Measurements from ENCODE around the gene ANHX.

ANHX gene

DNA sequence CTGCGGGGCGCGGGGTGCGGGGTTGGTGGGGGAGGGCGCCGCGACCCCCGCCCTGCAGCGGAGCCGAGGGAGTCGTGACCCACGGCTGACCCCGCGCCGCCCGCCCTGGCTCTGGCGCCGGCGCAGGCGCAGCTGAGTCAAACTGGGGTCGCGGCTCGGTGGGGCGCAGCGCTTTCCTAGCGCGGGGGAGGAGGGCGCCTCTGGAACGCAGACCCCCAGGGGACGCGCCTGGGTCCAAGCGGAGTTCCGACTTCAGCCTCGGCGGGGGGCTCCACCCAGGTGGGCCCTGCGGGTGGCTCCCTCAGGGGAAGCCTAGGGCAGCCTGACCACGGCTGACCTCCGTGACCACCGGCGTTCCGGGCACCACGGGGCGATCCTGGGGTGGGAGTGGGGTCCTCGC, 467 bp upstream of the ANHX start:
- no peaks in the 10 kb centered on the region for H3K4me1 Mint-ChIP-seq
- no peak for DNase-seq
- no peak overlapping the region for H3K4me3 Mint-ChIP-seq
- H3K27ac Mint-ChIP-seq: no peak overlapping the region
- H3K36me3 Mint-ChIP-seq (ENCODE audit: low read depth): peaks cover 4% of the 10 kb centered on the region
- TF ChIP-seq, protein P1, sequence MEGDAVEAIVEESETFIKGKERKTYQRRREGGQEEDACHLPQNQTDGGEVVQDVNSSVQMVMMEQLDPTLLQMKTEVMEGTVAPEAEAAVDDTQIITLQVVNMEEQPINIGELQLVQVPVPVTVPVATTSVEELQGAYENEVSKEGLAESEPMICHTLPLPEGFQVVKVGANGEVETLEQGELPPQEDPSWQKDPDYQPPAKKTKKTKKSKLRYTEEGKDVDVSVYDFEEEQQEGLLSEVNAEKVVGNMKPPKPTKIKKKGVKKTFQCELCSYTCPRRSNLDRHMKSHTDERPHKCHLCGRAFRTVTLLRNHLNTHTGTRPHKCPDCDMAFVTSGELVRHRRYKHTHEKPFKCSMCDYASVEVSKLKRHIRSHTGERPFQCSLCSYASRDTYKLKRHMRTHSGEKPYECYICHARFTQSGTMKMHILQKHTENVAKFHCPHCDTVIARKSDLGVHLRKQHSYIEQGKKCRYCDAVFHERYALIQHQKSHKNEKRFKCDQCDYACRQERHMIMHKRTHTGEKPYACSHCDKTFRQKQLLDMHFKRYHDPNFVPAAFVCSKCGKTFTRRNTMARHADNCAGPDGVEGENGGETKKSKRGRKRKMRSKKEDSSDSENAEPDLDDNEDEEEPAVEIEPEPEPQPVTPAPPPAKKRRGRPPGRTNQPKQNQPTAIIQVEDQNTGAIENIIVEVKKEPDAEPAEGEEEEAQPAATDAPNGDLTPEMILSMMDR (IDR thresholded peaks at IDR 0.05): no peak
- peaks cover 4% of the 10 kb centered on the region for H3K27me3 Mint-ChIP-seq (ENCODE audit: low read depth, poor library complexity)
- peaks cover 74% of the 10 kb centered on the region for H3K9me3 Mint-ChIP-seq

DNA sequence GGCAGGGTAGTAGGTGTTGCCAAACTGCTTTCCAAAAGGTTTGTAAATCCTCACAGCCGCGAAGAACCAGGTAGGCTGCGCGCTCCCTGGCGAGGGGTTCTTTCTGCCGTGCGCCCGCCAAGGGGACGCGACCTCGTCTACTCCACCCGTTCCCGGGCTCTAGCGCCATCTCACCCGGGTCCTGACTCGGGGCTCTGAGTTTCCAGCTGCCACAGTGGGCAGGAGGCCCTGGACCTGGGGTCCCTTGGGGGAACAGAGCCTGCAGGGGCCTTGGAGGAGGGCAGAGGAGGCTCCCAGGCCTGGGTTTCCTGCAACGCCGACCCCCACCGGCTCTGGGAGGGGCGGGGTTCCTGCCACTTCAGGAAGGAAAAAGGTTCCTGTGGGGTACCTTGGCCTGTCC, 706 bp downstream of the ANHX start:
- Mint-ChIP-seq H3K36me3 (ENCODE audit: low read depth) (peaks cover 4% of the 10 kb centered on the region), H3K27me3 (ENCODE audit: low read depth, poor library complexity) (peaks cover 3% of the 10 kb centered on the region)

DNA sequence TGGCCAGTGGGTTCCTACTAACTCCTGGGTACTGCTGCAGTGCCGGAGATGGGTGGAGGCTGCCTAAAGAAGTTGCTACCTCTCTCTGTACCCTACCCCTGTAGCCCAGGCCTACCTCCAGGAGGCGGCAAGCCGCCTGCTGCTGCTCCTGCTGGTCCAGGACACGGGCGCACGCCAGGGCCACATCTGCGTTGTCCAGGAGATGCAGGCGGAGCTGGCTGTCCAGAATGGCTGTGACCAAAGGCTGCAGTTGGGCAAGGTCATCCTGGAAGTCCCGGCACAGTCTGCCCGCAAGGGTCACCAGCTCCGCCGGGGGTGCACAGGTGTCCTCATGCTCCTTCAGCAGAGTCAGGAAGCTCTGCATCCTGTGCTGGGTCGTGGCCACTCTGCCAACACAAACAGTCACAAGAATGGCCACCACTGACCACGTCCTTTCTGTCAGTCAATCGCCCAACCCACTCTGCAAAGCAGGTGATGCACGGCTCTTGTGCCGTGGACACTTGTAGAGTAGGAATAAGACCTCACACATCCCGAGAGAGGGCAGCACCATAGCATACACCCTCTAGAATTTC, 1.6 kb downstream of the ANHX start:
- no peak for DNase-seq
- TF ChIP-seq, protein P1 (IDR thresholded peaks at IDR 0.05): no peak
- H3K4me3 Mint-ChIP-seq: no peak overlapping the region
- no peak overlapping the region for H3K27ac Mint-ChIP-seq
- H3K4me1 Mint-ChIP-seq: no peaks in the 10 kb centered on the region
- H3K9me3 Mint-ChIP-seq: peaks cover 74% of the 10 kb centered on the region
- H3K27me3 Mint-ChIP-seq (ENCODE audit: low read depth, poor library complexity): no peaks in the 10 kb centered on the region
- no peaks in the 10 kb centered on the region for H3K36me3 Mint-ChIP-seq (ENCODE audit: low read depth)

More for the DNA sequence above, 706 bp downstream of the ANHX start:
- Mint-ChIP-seq H3K4me3 (no peak overlapping the region), H3K4me1 (no peaks in the 10 kb centered on the region), H3K9me3 (peaks cover 74% of the 10 kb centered on the region), H3K27ac (no peak overlapping the region)
- TF ChIP-seq, protein P1 (IDR thresholded peaks at IDR 0.05): no peak
- no peak for DNase-seq

DNA sequence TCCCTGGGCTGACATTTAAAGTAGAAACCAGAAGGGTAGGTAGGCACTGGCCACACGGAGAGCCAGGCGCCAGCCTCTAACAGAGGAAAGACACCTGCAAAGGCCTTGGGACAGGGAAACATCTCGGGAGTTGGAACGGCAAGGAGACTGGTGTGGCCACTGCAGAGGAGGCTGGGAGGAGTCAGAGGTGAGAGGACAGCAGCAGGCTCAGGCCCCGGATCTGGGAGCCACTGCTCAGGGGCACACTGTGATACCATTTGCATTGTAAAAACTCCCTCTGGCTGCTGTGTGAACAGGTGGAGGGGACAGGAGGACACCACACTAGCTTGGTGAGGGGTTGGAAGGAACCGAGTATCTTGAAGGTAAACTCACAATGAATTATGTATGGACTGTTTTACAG, 2.7 kb downstream of the ANHX start:
- H3K27ac Mint-ChIP-seq: no peak overlapping the region
- H3K27me3 Mint-ChIP-seq (ENCODE audit: low read depth, poor library complexity): peaks cover 2% of the 10 kb centered on the region
- H3K36me3 Mint-ChIP-seq (ENCODE audit: low read depth): no peaks in the 10 kb centered on the region
- no peak overlapping the region for H3K4me3 Mint-ChIP-seq
- no peaks in the 10 kb centered on the region for H3K4me1 Mint-ChIP-seq
- DNase-seq: no peak
- H3K9me3 Mint-ChIP-seq: peaks cover 76% of the 10 kb centered on the region
- TF ChIP-seq, protein P1 (IDR thresholded peaks at IDR 0.05): no peak

DNA sequence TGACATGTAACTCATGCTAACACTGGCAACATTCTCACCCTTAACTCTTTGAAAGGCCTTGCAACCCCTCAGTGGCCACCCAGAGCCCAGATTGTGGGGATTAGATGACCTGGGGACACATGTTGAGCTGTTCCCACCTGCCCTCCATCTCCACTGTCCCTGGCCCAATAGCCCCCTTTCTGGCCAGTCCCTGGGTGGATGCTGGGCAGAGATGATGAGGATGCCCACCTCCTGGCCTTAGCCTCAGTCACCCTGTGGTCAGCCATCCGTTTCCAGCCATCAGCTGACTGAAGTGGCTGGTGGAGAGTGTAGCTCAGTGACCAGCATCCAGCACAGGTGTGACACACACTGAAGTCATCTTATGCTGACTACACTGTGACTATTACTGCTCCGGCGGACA, 4.7 kb downstream of the ANHX start:
- Mint-ChIP-seq H3K36me3 (ENCODE audit: low read depth) (no peaks in the 10 kb centered on the region), H3K9me3 (peaks cover 83% of the 10 kb centered on the region), H3K4me3 (no peak overlapping the region), H3K27ac (no peak overlapping the region), H3K27me3 (ENCODE audit: low read depth, poor library complexity) (peaks cover 2% of the 10 kb centered on the region), H3K4me1 (no peaks in the 10 kb centered on the region)
- TF ChIP-seq, protein P1 (IDR thresholded peaks at IDR 0.05): no peak
- DNase-seq: no peak

DNA sequence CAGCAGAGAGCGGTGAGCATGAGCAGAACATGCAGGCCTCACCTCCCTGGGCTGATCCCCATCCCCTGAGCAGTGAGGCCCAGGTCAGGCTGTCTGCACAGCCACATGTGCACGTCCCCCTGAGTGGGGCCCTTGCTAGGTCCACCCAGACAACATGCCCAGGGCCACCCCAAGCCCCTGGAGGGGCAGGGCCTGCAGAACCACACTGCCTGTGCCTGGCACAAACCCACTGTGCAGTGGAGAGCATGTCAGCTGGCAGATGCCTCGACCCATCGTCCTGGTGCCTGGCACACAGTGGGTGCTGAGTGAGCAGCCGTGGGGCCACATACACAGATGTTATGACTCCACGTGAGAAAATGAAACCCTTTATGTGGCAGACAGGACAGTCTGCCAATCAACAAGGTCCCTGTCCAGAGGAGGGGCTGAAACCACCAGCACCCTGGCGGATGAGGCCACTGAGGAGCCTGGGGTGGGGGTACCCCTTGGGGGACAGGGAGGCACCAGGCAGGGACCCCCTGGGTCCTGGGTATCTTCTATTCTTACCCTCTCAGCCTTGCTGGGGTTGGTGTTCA, 8.3 kb downstream of the ANHX start:
- DNase-seq: no peak
- peaks cover 2% of the 10 kb centered on the region for H3K27me3 Mint-ChIP-seq (ENCODE audit: low read depth, poor library complexity)

More for the DNA sequence above, 8.3 kb downstream of the ANHX start:
- Mint-ChIP-seq H3K36me3 (ENCODE audit: low read depth) (no peaks in the 10 kb centered on the region), H3K4me3 (no peak overlapping the region), H3K4me1 (no peaks in the 10 kb centered on the region), H3K9me3 (peaks cover 93% of the 10 kb centered on the region), H3K27ac (no peak overlapping the region)
- TF ChIP-seq, protein P1 (IDR thresholded peaks at IDR 0.05): no peak
